ENCODE measurements around the gene SUGCT.

SUGCT gene

GRCh38 chr7:40419806-40420205 is 285.0 kb downstream of the SUGCT start:
- no peak for DNase-seq

GRCh38 chr7:40421433-40421832 is 286.6 kb downstream of the SUGCT start:
- no peak for DNase-seq

- DNase-seq = no peak
Observed at GRCh38 chr7:40425696-40426095, 290.9 kb downstream of the SUGCT start.

- no peak for DNase-seq
Observed at GRCh38 chr7:40428421-40428820, 293.6 kb downstream of the SUGCT start.

- no peak for DNase-seq
Observed at GRCh38 chr7:40429826-40430225, 295.0 kb downstream of the SUGCT start.

GRCh38 chr7:40432046-40432445 is 297.2 kb downstream of the SUGCT start:
- no peak for DNase-seq

GRCh38 chr7:40436710-40437109 is 301.9 kb downstream of the SUGCT start:
- no peak for DNase-seq

GRCh38 chr7:40437498-40437897 is 302.7 kb downstream of the SUGCT start:
- DNase-seq = no peak

GRCh38 chr7:40437936-40438634 is 303.3 kb downstream of the SUGCT start:
- no peak for DNase-seq

GRCh38 chr7:40439686-40440085 is 304.9 kb downstream of the SUGCT start:
- DNase-seq = no peak

- no peak for DNase-seq
Observed at GRCh38 chr7:40447345-40447744, 312.5 kb downstream of the SUGCT start.

GRCh38 chr7:40455485-40455884 is 320.7 kb downstream of the SUGCT start:
- DNase-seq = no peak

GRCh38 chr7:40457776-40458480 is 323.1 kb downstream of the SUGCT start:
- no peak for DNase-seq

GRCh38 chr7:40463446-40463845 is 328.6 kb downstream of the SUGCT start:
- no peak for DNase-seq

GRCh38 chr7:40468891-40469864 is 334.4 kb downstream of the SUGCT start:
- DNase-seq = no peak

GRCh38 chr7:40470091-40470592 is 335.3 kb downstream of the SUGCT start:
- no peak for DNase-seq

- no peak for DNase-seq
Observed at GRCh38 chr7:40470817-40471216, 336.0 kb downstream of the SUGCT start.

GRCh38 chr7:40471891-40472290 is 337.1 kb downstream of the SUGCT start:
- no peak for DNase-seq

GRCh38 chr7:40474790-40475680 is 340.2 kb downstream of the SUGCT start:
- DNase-seq = no peak

- no peak for DNase-seq
Observed at GRCh38 chr7:40475681-40475982, 340.8 kb downstream of the SUGCT start.

- DNase-seq = no peak
Observed at GRCh38 chr7:40477094-40477493, 342.3 kb downstream of the SUGCT start.

- DNase-seq = no peak
Observed at GRCh38 chr7:40482845-40483244, 348.0 kb downstream of the SUGCT start.

All from CD4-positive, alpha-beta T cell treated with Interleukin-15 for 1 hour (primary cell).